Measurements from ENCODE around the gene STMN3.

- no peak for TF ChIP-seq GABPA (IDR thresholded peaks at IDR 0.05 in 1 of 2, conservative IDR thresholded peaks at IDR 0.05 in 1 of 2)
- no peak for TF ChIP-seq JUND (IDR thresholded peaks at IDR 0.05)
These were observed 32.2 kb downstream of the STMN3 start for GRCh38 chr20:63620991-63621390.
